Smooth muscle cell (in vitro differentiated cells): ENCODE measurements around the gene SOD1. TPM values are rescaled to one million over a fixed set of nuclear protein-coding genes. Genes with fewer than 3 reads are reported as not detected.

ENCODE experiments used
- DNase-seq: peaks from one replicate; lab custom pipeline; 2025; ENCODE audit not compliant: unreplicated experiment; lab: John Stamatoyannopoulos, UW
- H2AFZ ChIP-seq: fragments of 200-600 bp; sonication (generic); 2 replicates; pipeline ENCODE4 v1.6.0; 2016; ENCODE audit warnings: antibody characterized with exemption, low read depth, mild to moderate bottlenecking
- H3F3A ChIP-seq: fragments of 200-600 bp; sonication (generic); 2 replicates; pipeline ENCODE4 v1.6.0; 2017; ENCODE audit warnings: antibody characterized with exemption, low read depth
- H3K27ac ChIP-seq: fragments of 200-600 bp; sonication (generic); 2 replicates; pipeline ENCODE4 v1.5.1; 2016; ENCODE audit warnings: low read depth, mild to moderate bottlenecking
- H3K27me3 ChIP-seq: fragments of 200-600 bp; sonication (generic); 2 replicates; pipeline ENCODE4 v1.6.1; 2016; ENCODE audit warnings: low read depth, mild to moderate bottlenecking
- H3K36me3 ChIP-seq: fragments of 200-600 bp; sonication (generic); 2 replicates; pipeline ENCODE4 v1.5.1; 2016; ENCODE audit warnings: low read depth
- H3K4me1 ChIP-seq: fragments of 200-600 bp; sonication (generic); 2 replicates; pipeline ENCODE4 v1.5.1; 2016; ENCODE audit warnings: low read depth
- H3K4me2 ChIP-seq: fragments of 200-600 bp; sonication (generic); 2 replicates; pipeline ENCODE4 v1.6.0; 2016; ENCODE audit warnings: mild to moderate bottlenecking
- H3K4me3 ChIP-seq: fragments of 200-600 bp; sonication (generic); 2 replicates; pipeline ENCODE4 v1.5.1; 2016; ENCODE audit warnings: mild to moderate bottlenecking
- H3K79me2 ChIP-seq: fragments of 200-600 bp; sonication (generic); 2 replicates; pipeline ENCODE4 v1.6.0; 2016; ENCODE audit warnings: low read depth, mild to moderate bottlenecking
- H3K9ac ChIP-seq: fragments of 200-600 bp; sonication (generic); 2 replicates; pipeline ENCODE4 v1.6.0; 2016; ENCODE audit warnings: low read depth
- H3K9me3 ChIP-seq: fragments of 200-600 bp; sonication (generic); replicated peaks from 2 replicates; pipeline ENCODE4 v1.5.1; 2016; ENCODE audit warnings: low read depth
- H4K20me1 ChIP-seq: fragments of 200-600 bp; sonication (generic); 2 replicates; pipeline ENCODE4 v1.6.0; 2016; ENCODE audit warnings: low read depth
- WGBS: methylation state at CpG from one replicate; pipeline ENCODE4 v1.1.7; 2016; ENCODE audit warnings: low lambda C conversion rate; 5-methylcytosine and 5-hydroxymethylcytosine counted together
- polyA plus RNA-seq: library from polyadenylated mRNA; unstranded; fragments of >200 nt; fragmentation: Nextera tagmentation; extraction: Ambion mirVana; gene quantifications from 2 replicates; pipeline ENCODE4 v1.2.1, GENCODE V29; 2016
- total RNA-seq: library from RNA; depleted of rRNA; stranded (reverse); fragments of >200 nt; gene quantifications from 2 replicates; pipeline ENCODE4 v1.2.3, GENCODE V29; 2014
- TF ChIP-seq, protein P1 (sequence below): fragments of 200-600 bp; sonication (generic); IDR thresholded peaks from 2 replicates; pipeline ENCODE4 v1.5.1; 2017; ENCODE audit warnings: borderline replicate concordance, mild to moderate bottlenecking, antibody characterized with exemption; ENCODE audit not compliant: insufficient read depth, poor library complexity, severe bottlenecking

Gene SOD1
- total and polyA plus RNA-seq, 2 experiments from 2014 or later = 128 to 229 TPM

GRCh38 chr21:31671931-31672330, 12.4 kb downstream of the SOD1 start:
- H3K79me2 ChIP-seq = no peaks in the 10 kb centered on the region
- no peaks in the 10 kb centered on the region for H3K9me3 ChIP-seq
- no peaks in the 10 kb centered on the region for H3K4me1 ChIP-seq
- peaks cover 14% of the 10 kb centered on the region for H4K20me1 ChIP-seq
- whole genome bisulfite sequencing = 95% methylated on average over 17 of the region's 17 CpGs
- no peak overlapping the region for H3K4me3 ChIP-seq
- H3F3A ChIP-seq = peaks cover 25% of the 10 kb centered on the region
- TF ChIP-seq, protein P1, sequence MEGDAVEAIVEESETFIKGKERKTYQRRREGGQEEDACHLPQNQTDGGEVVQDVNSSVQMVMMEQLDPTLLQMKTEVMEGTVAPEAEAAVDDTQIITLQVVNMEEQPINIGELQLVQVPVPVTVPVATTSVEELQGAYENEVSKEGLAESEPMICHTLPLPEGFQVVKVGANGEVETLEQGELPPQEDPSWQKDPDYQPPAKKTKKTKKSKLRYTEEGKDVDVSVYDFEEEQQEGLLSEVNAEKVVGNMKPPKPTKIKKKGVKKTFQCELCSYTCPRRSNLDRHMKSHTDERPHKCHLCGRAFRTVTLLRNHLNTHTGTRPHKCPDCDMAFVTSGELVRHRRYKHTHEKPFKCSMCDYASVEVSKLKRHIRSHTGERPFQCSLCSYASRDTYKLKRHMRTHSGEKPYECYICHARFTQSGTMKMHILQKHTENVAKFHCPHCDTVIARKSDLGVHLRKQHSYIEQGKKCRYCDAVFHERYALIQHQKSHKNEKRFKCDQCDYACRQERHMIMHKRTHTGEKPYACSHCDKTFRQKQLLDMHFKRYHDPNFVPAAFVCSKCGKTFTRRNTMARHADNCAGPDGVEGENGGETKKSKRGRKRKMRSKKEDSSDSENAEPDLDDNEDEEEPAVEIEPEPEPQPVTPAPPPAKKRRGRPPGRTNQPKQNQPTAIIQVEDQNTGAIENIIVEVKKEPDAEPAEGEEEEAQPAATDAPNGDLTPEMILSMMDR = no peak
- H3K9ac ChIP-seq = no peak overlapping the region
- H3K36me3 ChIP-seq = no peaks in the 10 kb centered on the region
- no peak for DNase-seq
- H2AFZ ChIP-seq = no peak overlapping the region
- no peak overlapping the region for H3K4me2 ChIP-seq
- H3K27ac ChIP-seq = no peak overlapping the region
- H3K27me3 ChIP-seq = no peaks in the 10 kb centered on the region

GRCh38 chr21:31673321-31673912, 13.9 kb downstream of the SOD1 start:
- Histone ChIP-seq H3K36me3 (no peaks in the 10 kb centered on the region), H3K27ac (no peak overlapping the region)

GRCh38 chr21:31675318-31675717, 15.8 kb downstream of the SOD1 start:
- peaks cover 3% of the 10 kb centered on the region for H3K36me3 ChIP-seq
- TF ChIP-seq, protein P1 = no peak
- peaks cover 6% of the 10 kb centered on the region for H3F3A ChIP-seq

More at GRCh38 chr21:31673321-31673912, 13.9 kb downstream of the SOD1 start:
- Histone ChIP-seq H3K4me2 (no peak overlapping the region), H3K9me3 (no peaks in the 10 kb centered on the region), H3K9ac (no peak overlapping the region), H3F3A (peaks cover 14% of the 10 kb centered on the region), H4K20me1 (peaks cover 2% of the 10 kb centered on the region), H3K79me2 (no peaks in the 10 kb centered on the region), H2AFZ (no peak overlapping the region), H3K27me3 (no peaks in the 10 kb centered on the region), H3K4me3 (no peak overlapping the region), H3K4me1 (no peaks in the 10 kb centered on the region)
- TF ChIP-seq, protein P1 = no peak
- no peak for DNase-seq
- 95% methylated on average over 3 of the region's 3 CpGs for WGBS

DNA sequence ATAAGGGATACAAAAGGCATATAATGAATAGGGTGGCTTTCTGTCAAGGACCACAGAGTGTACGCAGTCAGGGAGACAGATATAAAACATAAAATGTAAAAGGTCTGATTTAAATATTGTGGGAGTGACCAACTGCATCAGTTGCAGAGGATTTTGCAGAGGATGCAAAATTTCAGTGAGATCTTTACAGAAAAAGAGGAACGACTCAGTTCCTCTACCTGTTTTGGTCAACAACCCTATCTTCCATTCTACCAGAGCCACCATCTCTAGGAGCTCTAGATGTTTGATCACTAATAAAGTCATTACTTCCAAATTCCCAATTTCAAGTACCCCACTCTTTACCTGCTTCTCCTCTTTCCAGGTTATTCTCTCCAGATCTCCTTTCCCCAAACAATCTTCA, 16.5 kb downstream of the SOD1 start:
- no peak overlapping the region for H3K4me2 ChIP-seq
- no peak overlapping the region for H2AFZ ChIP-seq
- no peak for DNase-seq
- H3K27ac ChIP-seq = no peak overlapping the region
- H3K79me2 ChIP-seq = peaks cover 2% of the 10 kb centered on the region
- peaks cover 3% of the 10 kb centered on the region for H3K36me3 ChIP-seq
- 94% methylated on average over 2 of the region's 2 CpGs for WGBS
- H4K20me1 ChIP-seq = peaks cover 13% of the 10 kb centered on the region
- no peaks in the 10 kb centered on the region for H3K9me3 ChIP-seq
- H3K4me3 ChIP-seq = no peak overlapping the region
- peaks cover 6% of the 10 kb centered on the region for H3F3A ChIP-seq
- TF ChIP-seq, protein P1 = no peak
- H3K9ac ChIP-seq = no peak overlapping the region
- no peaks in the 10 kb centered on the region for H3K27me3 ChIP-seq
- no peaks in the 10 kb centered on the region for H3K4me1 ChIP-seq

More at GRCh38 chr21:31675318-31675717, 15.8 kb downstream of the SOD1 start:
- H3K4me1 ChIP-seq = no peaks in the 10 kb centered on the region
- H3K4me3 ChIP-seq = no peak overlapping the region
- no peak overlapping the region for H3K4me2 ChIP-seq
- no peak for DNase-seq
- no peak overlapping the region for H2AFZ ChIP-seq
- H3K27me3 ChIP-seq = no peaks in the 10 kb centered on the region
- H3K27ac ChIP-seq = no peak overlapping the region
- peaks cover 7% of the 10 kb centered on the region for H4K20me1 ChIP-seq
- no peak overlapping the region for H3K9ac ChIP-seq
- no peaks in the 10 kb centered on the region for H3K79me2 ChIP-seq
- no peaks in the 10 kb centered on the region for H3K9me3 ChIP-seq
- WGBS = 83% methylated on average over 7 of the region's 7 CpGs
